Nephron (organoid): ENCODE results near the gene LIMD2.

Experiments
- H3K27ac Mint-ChIP-seq, 3 experiments: 2 replicates each; pipeline ENCODE4 v1.8.0; 2020; ENCODE audit warnings: mixed read lengths in 3 of 3, mild to moderate bottlenecking in 2 of 3, moderate library complexity in 1 of 3
- H3K27me3 Mint-ChIP-seq: 2 replicates; pipeline ENCODE4 v1.8.0; 2021; ENCODE audit warnings: low read depth, mild to moderate bottlenecking, moderate library complexity, mixed read lengths
- H3K36me3 Mint-ChIP-seq: 2 replicates; pipeline ENCODE4 v1.8.0; 2020; ENCODE audit warnings: low read depth, mixed read lengths
- H3K4me1 Mint-ChIP-seq: 2 replicates; pipeline ENCODE4 v1.8.0; 2020; ENCODE audit warnings: mixed read lengths
- H3K4me3 Mint-ChIP-seq, 3 experiments: 2 replicates each; pipeline ENCODE4 v1.8.0; 2020; ENCODE audit warnings: mild to moderate bottlenecking in 3 of 3, mixed read lengths in 3 of 3, moderate library complexity in 2 of 3
- H3K9me3 Mint-ChIP-seq: 2 replicates; pipeline ENCODE4 v1.8.0; 2020; ENCODE audit warnings: mixed read lengths
- TF ChIP-seq, protein P1 (sequence below), 3 experiments: fragments of 200-600 bp; sonication (generic); IDR thresholded peaks; one replicate each; pipeline ENCODE4 v1.5.0; 2021; ENCODE audit warnings: antibody characterized with exemption in 3 of 3; ENCODE audit not compliant: unreplicated experiment in 3 of 3

LIMD2 gene

DNA sequence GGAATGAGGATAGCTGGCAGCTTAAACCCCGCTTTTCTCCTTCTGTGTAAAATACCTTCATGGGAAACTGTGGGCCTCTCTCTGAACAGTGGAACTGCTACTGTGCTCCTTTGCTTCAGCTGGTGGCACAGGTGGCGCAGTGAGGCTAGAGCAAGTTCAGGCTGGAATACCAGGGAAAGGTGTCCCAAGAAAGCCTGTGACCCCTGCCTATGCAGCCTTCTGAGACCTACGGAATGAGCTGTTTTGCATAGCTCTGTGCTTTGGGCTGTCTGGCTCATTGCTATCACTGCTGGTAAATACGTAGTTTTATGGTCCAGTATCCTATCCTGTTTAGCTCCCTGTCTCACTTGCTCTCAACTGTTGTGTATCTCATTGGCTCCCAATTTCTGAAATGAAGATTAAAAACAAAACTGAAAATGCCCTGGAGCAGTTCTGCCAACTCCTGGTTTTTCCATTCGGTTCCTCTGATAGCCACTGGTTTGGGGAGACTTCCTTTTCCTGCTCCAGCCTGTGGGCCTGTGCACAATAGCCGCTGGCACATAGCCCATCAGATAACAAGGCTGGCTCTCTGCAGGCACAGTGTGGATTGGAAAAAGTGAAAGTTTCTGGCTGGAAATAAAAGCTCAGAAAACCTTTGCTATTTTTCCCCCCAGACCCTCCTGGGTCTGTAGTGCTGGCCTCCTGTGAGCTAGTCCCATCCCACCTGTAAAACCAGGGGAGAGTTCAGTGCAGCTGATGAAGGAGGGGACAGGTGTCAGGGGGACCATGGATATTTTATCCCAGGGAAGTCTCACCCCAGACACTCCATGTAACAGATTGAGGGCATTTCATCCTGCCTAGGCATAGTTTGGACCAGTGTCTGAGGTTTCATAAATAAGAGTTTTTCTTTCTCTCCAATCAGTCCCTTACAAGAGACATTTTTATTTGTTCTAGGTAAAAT lies 24.0 kb downstream of the LIMD2 start:
- Mint-ChIP-seq H3K9me3 (no peaks in the 10 kb centered on the region), H3K4me1 (peaks cover 22% of the 10 kb centered on the region), H3K36me3 (peaks cover 16% of the 10 kb centered on the region), H3K27ac (peak overlapping the region; percentile 89 to 96 (median 94)), H3K4me3 (peak overlapping the region in 1 of 3 experiments; percentile 22), H3K27me3 (no peaks in the 10 kb centered on the region)
- TF ChIP-seq, protein P1, sequence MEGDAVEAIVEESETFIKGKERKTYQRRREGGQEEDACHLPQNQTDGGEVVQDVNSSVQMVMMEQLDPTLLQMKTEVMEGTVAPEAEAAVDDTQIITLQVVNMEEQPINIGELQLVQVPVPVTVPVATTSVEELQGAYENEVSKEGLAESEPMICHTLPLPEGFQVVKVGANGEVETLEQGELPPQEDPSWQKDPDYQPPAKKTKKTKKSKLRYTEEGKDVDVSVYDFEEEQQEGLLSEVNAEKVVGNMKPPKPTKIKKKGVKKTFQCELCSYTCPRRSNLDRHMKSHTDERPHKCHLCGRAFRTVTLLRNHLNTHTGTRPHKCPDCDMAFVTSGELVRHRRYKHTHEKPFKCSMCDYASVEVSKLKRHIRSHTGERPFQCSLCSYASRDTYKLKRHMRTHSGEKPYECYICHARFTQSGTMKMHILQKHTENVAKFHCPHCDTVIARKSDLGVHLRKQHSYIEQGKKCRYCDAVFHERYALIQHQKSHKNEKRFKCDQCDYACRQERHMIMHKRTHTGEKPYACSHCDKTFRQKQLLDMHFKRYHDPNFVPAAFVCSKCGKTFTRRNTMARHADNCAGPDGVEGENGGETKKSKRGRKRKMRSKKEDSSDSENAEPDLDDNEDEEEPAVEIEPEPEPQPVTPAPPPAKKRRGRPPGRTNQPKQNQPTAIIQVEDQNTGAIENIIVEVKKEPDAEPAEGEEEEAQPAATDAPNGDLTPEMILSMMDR (IDR thresholded peaks at IDR 0.05; ENCODE audit: unreplicated experiment in 3 of 3) = no peak

DNA sequence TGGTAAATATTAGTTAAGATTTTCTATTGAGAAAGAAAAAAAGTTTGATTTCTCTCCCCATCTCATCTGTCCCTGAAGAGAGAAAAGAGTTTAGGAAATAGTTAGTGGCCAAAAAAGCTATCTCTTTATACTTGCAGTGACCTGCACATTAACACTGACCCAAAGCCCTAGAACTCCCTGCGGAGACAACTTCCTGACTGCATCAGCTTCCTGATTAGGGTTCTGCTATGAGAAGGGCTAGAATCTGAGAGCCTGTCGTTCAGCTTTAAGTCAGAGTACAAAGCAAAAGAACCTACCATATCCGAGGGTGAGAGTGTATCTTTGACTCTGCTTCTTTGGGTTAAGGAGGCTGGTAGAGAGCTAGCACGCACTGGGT lies 24.7 kb downstream of the LIMD2 start:
- H3K36me3 Mint-ChIP-seq = peaks cover 20% of the 10 kb centered on the region
- TF ChIP-seq, protein P1 (IDR thresholded peaks at IDR 0.05; ENCODE audit: unreplicated experiment in 3 of 3) = no peak
- H3K4me3 Mint-ChIP-seq = no peak overlapping the region
- no peaks in the 10 kb centered on the region for H3K9me3 Mint-ChIP-seq
- H3K27ac Mint-ChIP-seq = peak overlapping the region; percentile 89 to 96 (median 94)
- H3K27me3 Mint-ChIP-seq = no peaks in the 10 kb centered on the region
- H3K4me1 Mint-ChIP-seq = peaks cover 22% of the 10 kb centered on the region

DNA sequence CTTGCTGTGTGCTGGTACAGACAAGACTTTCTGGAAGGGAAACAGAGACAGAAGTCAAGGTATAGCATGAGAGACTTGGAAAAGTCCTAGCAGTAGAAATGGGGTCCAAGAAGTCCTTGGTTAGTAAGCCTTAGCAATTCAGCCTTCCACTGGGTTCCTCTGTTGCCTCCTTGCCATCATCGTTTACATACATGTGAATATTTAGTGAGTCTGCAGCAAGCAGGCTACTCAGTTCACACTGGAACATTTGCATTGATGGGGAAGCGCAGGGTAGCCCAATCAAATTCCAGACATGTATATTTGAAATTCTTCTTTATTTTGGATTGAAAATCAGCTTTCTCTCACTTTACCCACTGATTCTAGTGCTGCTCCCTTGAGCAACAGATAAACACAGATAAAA lies 27.1 kb downstream of the LIMD2 start:
- no peaks in the 10 kb centered on the region for H3K9me3 Mint-ChIP-seq
- peaks cover 31% of the 10 kb centered on the region for H3K36me3 Mint-ChIP-seq
- no peak overlapping the region for H3K4me3 Mint-ChIP-seq
- TF ChIP-seq, protein P1 (IDR thresholded peaks at IDR 0.05; ENCODE audit: unreplicated experiment in 3 of 3) = no peak
- peaks cover 22% of the 10 kb centered on the region for H3K4me1 Mint-ChIP-seq
- no peaks in the 10 kb centered on the region for H3K27me3 Mint-ChIP-seq
- no peak overlapping the region for H3K27ac Mint-ChIP-seq

DNA sequence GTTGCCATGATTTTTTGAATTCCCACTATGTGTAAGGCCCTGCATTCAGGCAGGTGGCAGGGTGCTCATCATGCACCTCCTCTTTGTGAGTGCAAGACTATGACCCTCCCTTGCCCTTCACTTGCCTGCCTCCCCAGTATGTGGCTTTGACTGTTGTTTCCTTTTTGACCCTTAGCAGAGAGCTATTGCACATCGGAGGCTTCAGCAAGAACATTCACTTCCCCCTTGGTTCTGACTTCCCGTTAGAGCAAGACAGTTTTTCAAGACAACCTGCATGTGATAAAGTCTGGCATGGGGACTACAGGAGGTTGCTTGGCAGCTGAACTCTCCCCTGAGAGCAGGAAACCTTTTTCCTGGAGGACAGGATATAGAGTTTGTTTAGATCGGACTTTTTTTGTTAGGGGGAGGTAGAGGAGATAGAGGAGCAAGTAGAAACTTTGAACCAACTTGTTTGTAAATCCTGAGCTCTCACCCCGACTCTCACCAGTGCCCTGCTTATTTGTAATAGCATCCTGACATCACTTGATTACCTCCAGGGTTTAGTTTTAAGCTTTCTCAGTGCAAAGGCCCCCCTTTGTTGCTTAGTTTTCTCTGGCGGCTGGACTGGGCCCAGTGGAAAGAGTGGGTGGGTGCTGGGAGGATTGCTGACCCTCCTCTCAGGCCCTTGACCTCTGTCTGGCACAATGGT lies 34.3 kb downstream of the LIMD2 start:
- no peaks in the 10 kb centered on the region for H3K9me3 Mint-ChIP-seq

DNA sequence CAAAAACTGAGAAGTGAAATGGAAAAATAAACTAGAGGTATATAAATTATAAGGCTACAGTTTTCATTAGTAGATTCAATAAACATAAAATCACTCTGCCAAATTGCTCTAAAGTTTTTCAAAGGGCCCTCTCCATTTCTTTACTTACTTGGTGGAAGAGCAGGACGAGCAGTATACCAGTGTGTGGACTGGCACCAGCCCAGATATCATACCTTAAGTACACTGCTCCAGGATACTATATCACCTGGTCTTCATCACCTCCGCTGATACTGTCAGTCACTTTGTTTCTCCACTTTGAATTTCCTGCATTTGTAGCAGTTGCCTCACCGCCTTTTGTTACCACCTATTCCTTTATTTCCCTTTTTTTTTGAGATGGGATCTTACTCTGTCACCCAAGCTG lies 40.1 kb downstream of the LIMD2 start:
- no peaks in the 10 kb centered on the region for H3K9me3 Mint-ChIP-seq
- TF ChIP-seq, protein P1 (IDR thresholded peaks at IDR 0.05; ENCODE audit: unreplicated experiment in 3 of 3) = no peak
- no peaks in the 10 kb centered on the region for H3K4me1 Mint-ChIP-seq
- no peak overlapping the region for H3K4me3 Mint-ChIP-seq
- no peaks in the 10 kb centered on the region for H3K27me3 Mint-ChIP-seq
- no peak overlapping the region for H3K27ac Mint-ChIP-seq
- peaks cover 48% of the 10 kb centered on the region for H3K36me3 Mint-ChIP-seq

More for the DNA sequence above, 34.3 kb downstream of the LIMD2 start:
- Mint-ChIP-seq H3K4me3 (no peak overlapping the region), H3K27me3 (no peaks in the 10 kb centered on the region), H3K36me3 (peaks cover 57% of the 10 kb centered on the region), H3K27ac (no peak overlapping the region), H3K4me1 (no peaks in the 10 kb centered on the region)
- TF ChIP-seq, protein P1 (IDR thresholded peaks at IDR 0.05; ENCODE audit: unreplicated experiment in 3 of 3) = no peak
